NCI-H82 treated with DMSO at 0.1 percent for 48 hours (cell line): Measurements from ENCODE around the gene KRTAP5-4.
"Not testable (repeated sequence)": the region's sequence is repeated elsewhere in the genome, so short reads cannot be mapped to it uniquely, and the experiment has no call there.

Source experiments
- DNase-seq: peaks from one replicate; lab custom pipeline; 2025; ENCODE audit not compliant: unreplicated experiment; lab: John Stamatoyannopoulos, UW

Gene KRTAP5-4

GRCh38 chr11:1604181-1604580, 17.8 kb downstream of the KRTAP5-4 start:
- DNase-seq = no peak

GRCh38 chr11:1603629-1604028, 18.3 kb downstream of the KRTAP5-4 start:
- no peak for DNase-seq

GRCh38 chr11:1601663-1602062, 20.3 kb downstream of the KRTAP5-4 start:
- DNase-seq = not testable (repeated sequence)

GRCh38 chr11:1600626-1601025, 21.3 kb downstream of the KRTAP5-4 start:
- DNase-seq = no peak

GRCh38 chr11:1598816-1599215, 23.1 kb downstream of the KRTAP5-4 start:
- DNase-seq = no peak

- not testable (repeated sequence) for DNase-seq
Observed at GRCh38 chr11:1598406-1598805, 23.5 kb downstream of the KRTAP5-4 start.

- no peak for DNase-seq
Observed at GRCh38 chr11:1597994-1598380, 24.0 kb downstream of the KRTAP5-4 start, which contains the start of gene KRTAP5-2. Gene KRTAP5-2 (minus strand): TSS chr11:1598294. CDS start chr11:1598250, 44 bp downstream.

- DNase-seq = no peak
Observed at GRCh38 chr11:1597331-1597993, 24.5 kb downstream of the KRTAP5-4 start.

- DNase-seq = not testable (repeated sequence)
Observed at GRCh38 chr11:1596576-1597121, 25.3 kb downstream of the KRTAP5-4 start.

GRCh38 chr11:1595994-1596575, 25.9 kb downstream of the KRTAP5-4 start:
- DNase-seq = not testable (repeated sequence)

GRCh38 chr11:1592628-1593027, 29.3 kb downstream of the KRTAP5-4 start:
- no peak for DNase-seq

- no peak for DNase-seq
Observed at GRCh38 chr11:1589996-1590395, 31.9 kb downstream of the KRTAP5-4 start.

- DNase-seq = not testable (repeated sequence)
Observed at GRCh38 chr11:1589191-1589963, 32.6 kb downstream of the KRTAP5-4 start.

- DNase-seq = no peak
Observed at GRCh38 chr11:1586699-1587098, 35.2 kb downstream of the KRTAP5-4 start.

GRCh38 chr11:1584661-1585370, 37.1 kb downstream of the KRTAP5-4 start, which contains the start of gene KRTAP5-1:
Gene KRTAP5-1 (minus strand): TSS chr11:1585283. CDS start chr11:1585249, 34 bp downstream.
- not testable (repeated sequence) for DNase-seq

- not testable (repeated sequence) for DNase-seq
Observed at GRCh38 chr11:1582909-1583308, 39.0 kb downstream of the KRTAP5-4 start.

- no peak for DNase-seq
Observed at GRCh38 chr11:1581976-1582375, 40.0 kb downstream of the KRTAP5-4 start.

- DNase-seq = no peak
Observed at GRCh38 chr11:1576825-1577224, 45.1 kb downstream of the KRTAP5-4 start.

- not testable (repeated sequence) for DNase-seq
Observed at GRCh38 chr11:1575756-1576155, 46.2 kb downstream of the KRTAP5-4 start.

- DNase-seq = no peak
Observed at GRCh38 chr11:1574933-1575242, 47.0 kb downstream of the KRTAP5-4 start.
